Coronary artery (tissue), 2 donors: ENCODE measurements around the gene ESYT2.
"Not testable (repeated sequence)": the region's sequence is repeated elsewhere in the genome, so short reads cannot be mapped to it uniquely, and the experiment has no call there.

ENCODE experiments used
- DNase-seq: peaks from one replicate; pipeline ENCODE4 v3.0.0-alpha.2; 2017; ENCODE audit warnings: low spot score
- H3K27ac ChIP-seq, 2 donors: fragments of 200-600 bp; sonication (generic); one replicate each; pipeline ENCODE4 v1.5.1; 2016 to 2019
- H3K4me3 ChIP-seq: fragments of 200-600 bp; sonication (generic); 2 replicates; pipeline ENCODE4 v1.5.1; 2016; ENCODE audit warnings: mild to moderate bottlenecking, moderate library complexity
- TF ChIP-seq, protein P1 (sequence below): fragments of 200-600 bp; sonication (generic); IDR thresholded peaks from one replicate; pipeline ENCODE4 v1.5.1; 2019; ENCODE audit warnings: antibody characterized with exemption

Gene ESYT2

GRCh38 chr7:158840604-158841003, 11.3 kb upstream of the ESYT2 start:
- Histone ChIP-seq H3K27ac (no peak overlapping the region), H3K4me3 (no peak overlapping the region)
- TF ChIP-seq, protein P1, sequence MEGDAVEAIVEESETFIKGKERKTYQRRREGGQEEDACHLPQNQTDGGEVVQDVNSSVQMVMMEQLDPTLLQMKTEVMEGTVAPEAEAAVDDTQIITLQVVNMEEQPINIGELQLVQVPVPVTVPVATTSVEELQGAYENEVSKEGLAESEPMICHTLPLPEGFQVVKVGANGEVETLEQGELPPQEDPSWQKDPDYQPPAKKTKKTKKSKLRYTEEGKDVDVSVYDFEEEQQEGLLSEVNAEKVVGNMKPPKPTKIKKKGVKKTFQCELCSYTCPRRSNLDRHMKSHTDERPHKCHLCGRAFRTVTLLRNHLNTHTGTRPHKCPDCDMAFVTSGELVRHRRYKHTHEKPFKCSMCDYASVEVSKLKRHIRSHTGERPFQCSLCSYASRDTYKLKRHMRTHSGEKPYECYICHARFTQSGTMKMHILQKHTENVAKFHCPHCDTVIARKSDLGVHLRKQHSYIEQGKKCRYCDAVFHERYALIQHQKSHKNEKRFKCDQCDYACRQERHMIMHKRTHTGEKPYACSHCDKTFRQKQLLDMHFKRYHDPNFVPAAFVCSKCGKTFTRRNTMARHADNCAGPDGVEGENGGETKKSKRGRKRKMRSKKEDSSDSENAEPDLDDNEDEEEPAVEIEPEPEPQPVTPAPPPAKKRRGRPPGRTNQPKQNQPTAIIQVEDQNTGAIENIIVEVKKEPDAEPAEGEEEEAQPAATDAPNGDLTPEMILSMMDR: no peak
- no peak for DNase-seq

GRCh38 chr7:158839177-158839576, 9.9 kb upstream of the ESYT2 start:
- not testable (repeated sequence) for H3K4me3 ChIP-seq, H3K27ac ChIP-seq, DNase-seq

- DNase-seq: no peak
- H3K4me3 ChIP-seq: no peak overlapping the region
- TF ChIP-seq, protein P1: no peak
- no peak overlapping the region for H3K27ac ChIP-seq
These were observed 8.7 kb upstream of the ESYT2 start for GRCh38 chr7:158837790-158838637.

- no peak for DNase-seq
- Histone ChIP-seq H3K27ac (no peak overlapping the region), H3K4me3 (no peak overlapping the region)
- TF ChIP-seq, protein P1: no peak
These were observed 7.4 kb upstream of the ESYT2 start for GRCh38 chr7:158836692-158837091.

GRCh38 chr7:158834878-158835784, 5.8 kb upstream of the ESYT2 start:
- TF ChIP-seq, protein P1: no peak
- no peak overlapping the region for H3K27ac ChIP-seq
- no peak for DNase-seq
- H3K4me3 ChIP-seq: no peak overlapping the region

DNA sequence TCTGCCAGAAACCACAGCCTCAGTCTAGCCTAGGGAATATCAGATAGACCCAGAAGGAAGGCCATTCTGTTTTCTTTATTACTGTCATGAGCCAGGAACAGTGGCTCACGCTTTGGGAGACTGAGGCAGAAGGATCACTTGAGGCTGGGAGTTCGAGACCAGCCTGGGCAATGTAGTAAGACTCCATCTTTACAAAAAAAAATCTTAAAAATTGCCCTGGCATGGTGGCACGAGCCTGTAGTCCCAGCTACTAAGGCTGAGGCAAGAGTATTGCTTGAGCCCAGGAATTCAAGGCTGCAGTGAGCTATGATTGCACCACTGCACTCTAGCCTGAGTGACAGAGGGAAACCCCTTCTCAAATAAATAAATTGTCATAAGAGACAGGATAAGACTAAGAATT, 3.7 kb upstream of the ESYT2 start:
- TF ChIP-seq, protein P1: no peak
- Histone ChIP-seq H3K4me3 (no peak overlapping the region), H3K27ac (no peak overlapping the region)
- no peak for DNase-seq

DNA sequence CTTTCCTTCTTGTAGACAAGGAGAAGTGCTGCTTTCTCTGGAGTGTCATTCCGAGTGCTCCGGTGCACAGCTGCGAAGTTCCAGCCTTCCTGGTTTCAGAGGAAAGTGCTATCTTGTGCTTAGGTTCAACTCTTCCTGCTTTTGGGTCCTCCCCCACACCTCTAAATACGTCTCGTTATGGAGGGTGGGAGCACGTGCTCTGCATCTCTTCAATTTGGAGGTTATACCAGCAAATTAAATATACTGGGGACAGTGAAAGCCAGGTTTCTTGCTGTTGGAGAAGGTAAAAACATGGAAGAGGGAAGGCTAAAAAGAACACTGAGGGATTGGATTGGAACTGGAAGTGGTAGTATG, 2.4 kb upstream of the ESYT2 start:
- no peak overlapping the region for H3K27ac ChIP-seq
- TF ChIP-seq, protein P1: no peak
- no peak overlapping the region for H3K4me3 ChIP-seq
- DNase-seq: no peak
